Right renal cortex interstitium (tissue), 3 donors: ENCODE data around the gene RPS5. TPM values are rescaled to one million over a fixed set of nuclear protein-coding genes. Genes with fewer than 3 reads are reported as not detected.
"Not testable (repeated sequence)": the region's sequence is repeated elsewhere in the genome, so short reads cannot be mapped to it uniquely, and the experiment has no call there.

Experiments used
- DNase-seq, 3 donors: peaks; one replicate each; pipeline ENCODE4 v3.0.0-alpha.2; 2013; ENCODE audit warnings: low read depth in 3 of 3, low spot score in 2 of 3
- polyA plus RNA-seq, 3 donors: library from polyadenylated mRNA; unstranded; fragments of 120-200 nt; gene quantifications; one replicate each; pipeline ENCODE4 v1.2.1, GENCODE V29; 2013; ENCODE audit not compliant: insufficient read length in 3 of 3

RPS5 gene
- 100 to 1,000 TPM; 846 to 997 (median 995) TPM for polyA plus RNA-seq

- peak; percentile 94 to 97 (median 96) for DNase-seq
Observed at GRCh38 chr19:58386576-58387337, at the start of gene RPS5. Gene RPS5, plus strand, starts transcription at chr19:58387269. Its CDS starts 869 bp downstream, at chr19:58388138.

GRCh38 chr19:58338336-58338735 is 48.7 kb upstream of the RPS5 start:
- DNase-seq = no peak

- DNase-seq = no peak
Observed at GRCh38 chr19:58338825-58339558, 48.1 kb upstream of the RPS5 start.

DNA sequence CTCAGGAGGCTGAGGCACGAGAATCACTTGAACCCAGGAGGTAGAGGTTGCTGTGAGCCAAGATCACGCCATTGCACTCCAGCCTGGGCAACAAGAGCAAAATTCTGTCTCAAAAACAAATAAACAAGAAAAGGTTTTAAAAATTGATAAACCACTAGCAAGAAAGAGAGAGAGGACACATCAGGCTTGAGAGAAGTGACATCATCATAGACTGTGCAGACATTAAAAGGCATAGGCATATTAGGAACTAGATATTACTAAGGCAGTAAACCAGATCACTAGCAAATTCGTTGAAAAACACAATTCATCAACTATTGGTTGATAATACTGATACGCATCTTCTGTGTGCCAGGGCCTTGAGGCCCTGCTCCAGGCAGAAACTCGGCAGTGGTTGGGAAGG is 41.5 kb upstream of the RPS5 start:
- no peak for DNase-seq

DNA sequence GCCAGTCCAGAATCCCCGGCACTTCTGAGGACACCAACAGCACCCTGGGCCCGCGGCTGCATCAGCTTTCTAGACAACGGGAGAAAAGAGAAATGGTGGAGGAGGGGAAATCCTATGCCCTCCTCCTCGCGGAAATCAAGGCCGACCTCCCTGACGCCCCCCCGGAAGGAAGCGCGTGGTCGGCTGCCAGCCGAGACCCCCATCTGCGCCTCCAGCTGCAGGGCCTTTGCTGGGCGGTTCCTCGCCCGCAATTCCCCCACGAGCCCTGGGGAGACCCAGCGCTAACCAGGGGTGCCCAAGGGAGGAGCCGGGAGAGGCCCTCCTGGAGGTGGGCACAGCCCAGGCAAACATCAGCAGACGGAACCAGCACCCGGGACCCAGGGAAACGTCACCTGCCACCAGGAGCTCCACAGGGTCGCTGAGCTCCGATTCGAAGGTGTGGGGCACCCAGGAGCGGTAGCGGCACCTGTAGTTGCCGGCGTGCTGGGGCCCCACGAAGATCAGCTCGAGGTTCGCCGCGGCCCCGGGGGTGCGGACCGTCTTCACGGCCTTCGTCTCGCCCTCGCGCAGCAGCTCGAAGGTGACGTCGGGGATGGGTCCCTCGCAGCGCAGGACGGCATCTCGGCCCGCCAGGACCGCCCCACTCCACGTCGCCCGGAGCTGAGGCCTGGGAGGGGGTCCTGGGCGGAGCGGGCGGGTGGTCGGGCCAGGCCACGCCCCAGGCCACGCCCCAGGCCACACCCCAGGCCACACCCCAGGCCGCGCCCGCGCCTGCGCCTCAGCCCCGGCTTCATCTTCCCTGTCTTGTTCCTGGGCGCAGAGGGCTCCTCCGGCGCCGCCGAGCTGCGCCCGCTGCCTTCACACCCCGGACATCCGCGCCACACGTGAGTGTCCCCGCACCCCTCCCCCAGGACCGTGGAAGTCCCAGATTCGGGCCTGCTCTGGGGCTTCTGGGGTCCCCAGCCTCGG is 39.8 kb upstream of the RPS5 start:
- DNase-seq = no peak

DNA sequence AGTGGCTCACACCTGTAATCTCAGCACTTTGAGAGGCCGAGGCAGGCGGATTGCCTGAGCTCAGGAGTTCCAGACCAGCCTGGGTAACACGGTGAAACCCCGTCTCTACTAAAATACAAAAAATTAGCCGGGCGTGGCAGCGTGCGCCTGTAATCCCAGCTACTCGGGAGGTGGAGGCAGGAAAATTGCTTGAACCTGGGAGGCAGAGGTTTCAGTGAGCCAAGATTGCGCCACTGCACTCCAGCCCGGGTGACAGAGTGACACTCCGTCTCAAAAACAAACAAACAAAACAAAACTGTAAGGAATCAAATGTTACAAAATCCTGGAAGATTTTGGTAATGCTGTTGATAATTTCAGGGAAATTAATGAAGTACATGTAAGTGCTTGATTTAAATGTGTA is 39.0 kb upstream of the RPS5 start:
- not testable (repeated sequence) for DNase-seq

DNA sequence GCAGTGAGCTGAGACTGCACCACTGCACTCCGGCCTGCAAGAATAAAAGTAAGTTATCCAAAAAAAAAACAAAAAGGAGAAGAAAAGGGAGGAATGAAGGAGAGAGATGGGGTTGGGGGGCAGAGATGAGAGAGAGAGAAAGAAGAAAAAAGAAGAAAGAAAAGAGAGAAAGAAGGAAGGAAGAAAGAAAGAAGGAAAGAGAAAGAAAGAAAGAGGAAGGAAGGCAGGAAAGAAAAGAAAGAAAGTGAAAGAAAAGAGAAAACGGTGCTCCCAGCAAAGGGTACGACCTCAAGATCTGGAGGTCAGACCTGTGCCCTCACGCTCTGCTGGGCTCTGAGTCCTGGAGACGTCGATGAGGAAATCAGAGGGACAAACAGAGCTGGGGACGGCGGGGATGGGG is 37.5 kb upstream of the RPS5 start:
- no peak for DNase-seq

GRCh38 chr19:58350001-58350861 is 36.8 kb upstream of the RPS5 start:
- DNase-seq = no peak

GRCh38 chr19:58350871-58351557 is 36.1 kb upstream of the RPS5 start:
- no peak for DNase-seq

DNA sequence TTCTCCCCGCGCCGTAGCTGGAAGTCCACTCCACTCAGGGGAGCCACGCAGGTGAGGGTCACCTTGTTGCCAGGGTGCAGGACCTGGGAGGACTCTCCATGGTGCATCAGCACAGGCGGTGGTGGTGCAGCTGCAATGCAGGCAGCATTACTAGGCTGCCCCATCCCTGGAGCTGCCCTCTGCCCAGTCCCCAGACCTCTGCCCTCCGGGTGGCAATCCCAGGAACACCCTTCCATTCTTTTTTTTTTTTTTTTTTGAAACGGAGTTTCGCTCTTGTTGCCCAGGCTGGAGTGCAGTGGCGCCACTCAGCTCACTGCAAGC is 35.6 kb upstream of the RPS5 start:
- DNase-seq = no peak

GRCh38 chr19:58351990-58352755 is 34.9 kb upstream of the RPS5 start:
- DNase-seq = no peak

DNA sequence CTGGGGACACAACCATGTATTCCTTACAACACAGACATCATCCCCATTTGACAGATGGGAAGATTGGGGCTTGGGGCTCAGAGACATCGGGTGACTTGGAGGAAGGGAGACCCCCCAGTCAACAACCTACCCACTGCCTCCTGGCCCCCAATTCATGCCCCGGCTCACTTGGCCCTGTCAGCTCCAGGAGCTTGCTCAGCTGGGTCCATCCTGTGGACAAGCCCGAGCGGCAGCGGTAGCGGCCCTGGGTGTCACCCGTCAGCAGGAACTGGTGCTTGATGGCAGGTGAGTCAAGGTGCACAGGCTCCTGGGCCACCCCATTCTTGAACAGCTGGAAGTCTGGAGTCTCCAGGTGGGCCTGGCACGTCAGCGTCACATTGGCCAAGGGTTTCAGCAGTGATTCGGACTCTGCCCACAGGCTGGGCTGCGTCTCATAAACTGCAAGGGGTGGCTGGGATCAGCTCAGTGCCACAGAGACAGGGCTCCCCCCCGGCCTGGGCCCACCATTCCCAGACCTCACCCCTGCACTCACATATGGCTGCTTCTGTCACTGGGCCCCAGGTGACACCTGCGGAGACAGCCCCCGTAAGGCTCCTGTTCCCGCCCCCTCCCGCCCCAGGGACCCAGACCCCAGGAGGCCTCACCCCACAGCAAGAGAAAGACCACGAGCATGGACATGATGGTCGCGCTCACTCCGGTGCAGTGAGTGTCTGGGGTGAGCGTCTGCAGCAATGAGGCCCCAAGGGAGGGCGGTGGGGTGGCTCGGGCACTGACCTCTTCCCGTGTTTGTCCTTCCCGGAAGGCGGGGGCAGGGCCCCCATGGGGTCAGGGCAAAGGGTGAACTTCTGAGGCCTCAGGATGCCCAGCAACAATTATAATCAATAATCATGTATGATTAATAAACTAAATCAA is 34.1 kb upstream of the RPS5 start, which contains the start of gene A1BG:
Gene A1BG, minus strand, starts transcription at position 733 of the 912 bp plus-strand sequence. Its CDS starts 55 bp downstream, at position 678.
- DNase-seq = no peak

- DNase-seq = no peak
Observed at GRCh38 chr19:58353717-58354477, 33.2 kb upstream of the RPS5 start.

DNA sequence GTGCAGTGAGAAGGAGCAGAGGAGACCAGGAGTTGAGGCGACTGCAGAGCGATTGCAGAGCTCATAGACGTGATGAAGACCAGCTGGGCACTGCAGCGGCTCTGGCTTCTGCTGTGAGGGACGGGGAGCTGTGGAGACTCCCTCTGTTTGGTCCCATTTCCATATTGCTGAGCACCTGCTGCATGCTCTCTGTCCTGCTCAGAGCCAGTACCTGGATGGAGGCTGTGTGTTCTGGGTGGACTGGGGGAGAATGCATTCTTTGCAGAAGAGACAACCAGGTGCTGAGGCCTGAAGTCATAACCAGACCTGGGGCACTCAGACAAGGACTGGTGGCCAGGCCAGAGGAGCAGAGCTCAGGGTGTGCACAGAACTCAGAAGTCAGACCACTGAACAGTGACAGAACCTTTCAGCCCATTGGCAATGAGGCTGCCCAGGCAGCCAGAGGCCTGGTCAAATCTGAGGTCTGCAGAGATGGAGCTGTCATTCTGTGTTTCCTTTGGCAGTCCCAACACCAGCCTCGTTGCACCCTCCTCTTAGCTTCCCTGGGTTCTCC is 32.5 kb upstream of the RPS5 start:
- no peak for DNase-seq

- no peak for DNase-seq
Observed at GRCh38 chr19:58355215-58355796, 31.8 kb upstream of the RPS5 start.
